ENCODE measurements around the gene CA5A. TPM values are rescaled to one million over a fixed set of nuclear protein-coding genes. Genes with fewer than 3 reads are reported as not detected.

The CA5A gene
- total RNA-seq, 1 experiment from 2014 or later = not detected

DNA sequence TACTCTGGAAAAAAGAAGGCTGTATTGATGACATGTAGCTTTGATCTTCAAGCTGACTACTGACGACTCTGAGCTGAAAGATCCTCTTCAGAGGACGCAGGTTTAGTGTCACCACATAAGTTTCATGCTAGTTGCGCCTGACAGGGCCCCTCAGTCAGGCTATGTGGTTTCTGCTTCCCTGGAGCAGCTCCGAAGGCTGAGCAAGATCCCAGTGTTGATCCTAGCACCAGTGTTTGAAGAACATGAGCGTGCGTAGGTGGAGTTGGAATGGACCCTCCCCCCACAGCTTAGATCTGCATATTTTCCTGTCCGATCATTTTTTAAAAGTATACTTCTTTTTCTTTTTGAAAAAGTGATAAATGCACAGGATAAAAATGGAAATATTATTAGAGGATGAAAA lies 32.2 kb upstream of the CA5A start:
- no peak overlapping the region for H3K4me2 ChIP-seq (ENCODE audit: low read depth, low read length, poor library complexity, severe bottlenecking)
- no peak overlapping the region for H3K27ac ChIP-seq (ENCODE audit: low read length)
- DNase-seq = peak; percentile 33
- H3K79me2 ChIP-seq (ENCODE audit: low read length) = peaks cover 96% of the 10 kb centered on the region
- H3K4me1 ChIP-seq (ENCODE audit: low read length) = no peaks in the 10 kb centered on the region
- H3K4me3 ChIP-seq (ENCODE audit: low read length) = no peak overlapping the region
- no peaks in the 10 kb centered on the region for H3K9me2 ChIP-seq (replicated peaks; ENCODE audit: insufficient read depth, low read length)
- H3K27me3 ChIP-seq (ENCODE audit: low read length) = no peaks in the 10 kb centered on the region
- H3K9me3 ChIP-seq (ENCODE audit: low read length) = no peaks in the 10 kb centered on the region
- no peak overlapping the region for H2AFZ ChIP-seq (ENCODE audit: low read length)
- no peaks in the 10 kb centered on the region for H4K20me1 ChIP-seq (ENCODE audit: insufficient read depth, low read depth, low read length)
- 0 out of 2 replicates have a peak, but pooled peaks cover 9% of the 10 kb centered on the region for H3K36me3 ChIP-seq (ENCODE audit: insufficient read depth, low read length)
- no peak overlapping the region for H3K9ac ChIP-seq (ENCODE audit: low read length)

DNA sequence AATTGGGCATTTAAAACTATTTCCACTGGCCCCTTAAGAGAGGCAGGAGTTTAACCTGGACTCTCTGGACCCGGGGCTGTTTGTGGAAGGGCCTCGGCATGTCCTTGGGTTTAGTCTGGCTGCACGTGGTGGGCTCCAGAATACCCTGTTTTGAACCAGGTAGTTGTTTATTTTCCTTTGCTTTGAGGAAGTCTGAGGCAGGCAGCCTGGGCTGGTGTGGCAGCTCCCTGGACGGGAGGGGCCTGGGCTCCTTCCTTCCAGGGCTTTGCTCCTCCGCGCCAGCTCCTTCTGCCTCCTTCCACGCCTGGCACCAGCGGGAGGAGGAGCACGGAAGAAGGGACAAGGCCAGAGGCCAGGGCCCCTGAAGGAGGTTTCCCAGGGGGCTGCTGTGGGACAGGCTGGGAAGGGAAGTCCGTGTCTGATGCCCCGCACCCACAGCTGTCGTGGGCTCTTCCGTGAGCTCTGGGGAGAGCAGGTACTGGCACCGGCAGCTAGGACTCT lies 30.4 kb upstream of the CA5A start:
- no peaks in the 10 kb centered on the region for H3K4me1 ChIP-seq (ENCODE audit: low read length)
- no peak overlapping the region for H3K4me2 ChIP-seq (ENCODE audit: low read depth, low read length, poor library complexity, severe bottlenecking)
- no peaks in the 10 kb centered on the region for H3K27me3 ChIP-seq (ENCODE audit: low read length)
- H3K27ac ChIP-seq (ENCODE audit: low read length) = no peak overlapping the region
- H3K36me3 ChIP-seq (ENCODE audit: insufficient read depth, low read length) = 0 out of 2 replicates have a peak, but pooled peaks cover 9% of the 10 kb centered on the region
- H3K4me3 ChIP-seq (ENCODE audit: low read length) = no peak overlapping the region
- no peak for DNase-seq
- H3K79me2 ChIP-seq (ENCODE audit: low read length) = peaks cover 96% of the 10 kb centered on the region
- no peaks in the 10 kb centered on the region for H3K9me3 ChIP-seq (ENCODE audit: low read length)
- no peak overlapping the region for H3K9ac ChIP-seq (ENCODE audit: low read length)
- H2AFZ ChIP-seq (ENCODE audit: low read length) = no peak overlapping the region
- H3K9me2 ChIP-seq (replicated peaks; ENCODE audit: insufficient read depth, low read length) = no peaks in the 10 kb centered on the region
- no peaks in the 10 kb centered on the region for H4K20me1 ChIP-seq (ENCODE audit: insufficient read depth, low read depth, low read length)

DNA sequence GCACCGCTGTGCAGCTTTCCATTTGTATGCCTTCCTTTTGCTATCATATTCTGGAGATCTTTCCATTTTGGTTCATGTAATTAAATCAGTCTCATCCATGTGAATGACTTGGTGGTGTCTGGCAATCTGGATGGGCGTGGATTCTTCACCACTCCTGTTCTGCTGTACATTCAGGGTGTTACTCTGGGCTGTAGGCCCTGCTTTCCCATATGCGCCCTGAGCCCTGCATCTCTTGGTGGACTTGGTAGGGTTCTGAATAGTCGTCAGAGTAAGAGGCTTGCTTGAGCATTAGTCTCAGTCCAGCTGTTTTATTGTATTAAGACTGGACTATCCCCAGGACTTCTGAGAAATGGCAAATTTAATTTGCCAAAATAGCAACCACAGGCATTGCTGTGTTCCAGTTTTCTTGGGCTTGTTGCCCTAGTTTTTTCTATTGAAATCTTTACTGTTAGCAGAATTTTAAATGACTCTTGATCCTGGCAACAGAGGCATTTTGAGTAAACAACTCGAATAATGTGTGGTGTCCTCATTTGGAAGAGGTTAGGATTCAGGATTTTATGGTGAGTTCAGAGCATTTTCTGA lies 29.8 kb upstream of the CA5A start:
- no peaks in the 10 kb centered on the region for H3K4me1 ChIP-seq (ENCODE audit: low read length)

DNA sequence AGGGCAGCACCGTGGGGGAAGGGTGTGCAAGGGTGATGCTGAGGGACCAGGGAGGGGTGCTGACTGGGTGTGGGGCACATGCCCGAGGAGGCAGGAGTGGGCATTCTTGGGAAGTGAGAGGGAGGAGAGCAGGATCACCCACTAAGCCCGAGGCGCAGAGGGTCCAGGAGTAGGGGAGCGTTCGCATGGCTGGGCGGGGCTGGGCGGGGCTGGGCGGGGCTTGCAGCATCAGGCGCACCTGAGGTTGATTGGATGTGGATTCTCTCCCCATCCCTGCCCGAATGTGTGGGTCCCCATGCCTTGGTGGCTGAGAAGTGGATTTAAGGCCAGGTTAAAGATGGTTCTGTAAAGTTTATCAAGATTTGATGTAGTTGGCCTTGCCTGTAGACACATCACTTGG lies 29.1 kb upstream of the CA5A start:
- Histone ChIP-seq H3K4me1 (ENCODE audit: low read length) (no peaks in the 10 kb centered on the region), H2AFZ (ENCODE audit: low read length) (no peak overlapping the region), H4K20me1 (ENCODE audit: insufficient read depth, low read depth, low read length) (no peaks in the 10 kb centered on the region), H3K79me2 (ENCODE audit: low read length) (peaks cover 96% of the 10 kb centered on the region), H3K4me3 (ENCODE audit: low read length) (no peak overlapping the region), H3K27ac (ENCODE audit: low read length) (no peak overlapping the region), H3K36me3 (ENCODE audit: insufficient read depth, low read length) (no peaks in the 10 kb centered on the region), H3K27me3 (ENCODE audit: low read length) (no peaks in the 10 kb centered on the region), H3K9me3 (ENCODE audit: low read length) (no peaks in the 10 kb centered on the region), H3K9ac (ENCODE audit: low read length) (no peak overlapping the region), H3K4me2 (ENCODE audit: low read depth, low read length, poor library complexity, severe bottlenecking) (no peak overlapping the region), H3K9me2 (replicated peaks; ENCODE audit: insufficient read depth, low read length) (no peaks in the 10 kb centered on the region)
- no peak for DNase-seq

More for the DNA sequence above, 29.8 kb upstream of the CA5A start:
- Histone ChIP-seq H3K9ac (ENCODE audit: low read length) (no peak overlapping the region), H3K4me3 (ENCODE audit: low read length) (no peak overlapping the region), H3K27ac (ENCODE audit: low read length) (no peak overlapping the region), H4K20me1 (ENCODE audit: insufficient read depth, low read depth, low read length) (no peaks in the 10 kb centered on the region), H3K79me2 (ENCODE audit: low read length) (peaks cover 96% of the 10 kb centered on the region), H3K9me2 (replicated peaks; ENCODE audit: insufficient read depth, low read length) (no peaks in the 10 kb centered on the region), H3K4me2 (ENCODE audit: low read depth, low read length, poor library complexity, severe bottlenecking) (no peak overlapping the region), H3K36me3 (ENCODE audit: insufficient read depth, low read length) (0 out of 2 replicates have a peak, but pooled peaks cover 4% of the 10 kb centered on the region), H3K9me3 (ENCODE audit: low read length) (no peaks in the 10 kb centered on the region), H3K27me3 (ENCODE audit: low read length) (no peaks in the 10 kb centered on the region), H2AFZ (ENCODE audit: low read length) (no peak overlapping the region)
- no peak for DNase-seq

DNA sequence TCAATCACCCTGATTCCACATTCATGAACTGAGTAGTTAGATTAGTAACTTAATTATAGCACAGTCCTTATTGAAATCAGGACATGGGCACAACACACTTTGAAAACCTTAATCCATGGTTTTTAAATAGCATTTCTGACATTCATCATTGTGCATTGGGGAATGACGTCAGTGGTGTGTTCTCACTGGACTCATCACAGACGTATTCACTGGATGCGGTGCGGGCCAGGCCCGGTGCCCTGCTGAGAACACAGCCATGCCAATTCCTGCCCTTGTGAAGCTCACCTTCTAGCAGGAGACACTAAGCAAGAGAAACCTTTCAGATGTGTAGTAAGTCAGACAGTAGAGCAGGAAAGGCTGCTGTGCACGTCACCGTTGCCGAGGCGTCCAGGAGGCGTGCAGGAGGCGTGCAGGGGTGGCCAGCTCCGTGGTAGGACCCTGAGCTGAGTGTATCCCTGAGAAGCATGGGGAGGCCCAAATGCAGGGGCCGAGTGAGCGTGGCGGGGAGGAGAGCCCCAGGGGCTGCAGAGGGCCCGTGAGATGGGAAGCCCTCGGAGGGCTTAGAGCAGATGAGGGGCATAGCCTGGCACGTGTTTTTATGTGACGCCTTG lies 27.8 kb upstream of the CA5A start:
- Histone ChIP-seq H3K4me1 (ENCODE audit: low read length) (no peaks in the 10 kb centered on the region), H4K20me1 (ENCODE audit: insufficient read depth, low read depth, low read length) (no peaks in the 10 kb centered on the region), H3K27ac (ENCODE audit: low read length) (no peak overlapping the region), H3K79me2 (ENCODE audit: low read length) (peaks cover 96% of the 10 kb centered on the region), H3K36me3 (ENCODE audit: insufficient read depth, low read length) (no peaks in the 10 kb centered on the region), H3K9me2 (replicated peaks; ENCODE audit: insufficient read depth, low read length) (no peaks in the 10 kb centered on the region), H3K4me2 (ENCODE audit: low read depth, low read length, poor library complexity, severe bottlenecking) (no peak overlapping the region), H3K27me3 (ENCODE audit: low read length) (no peaks in the 10 kb centered on the region), H3K9ac (ENCODE audit: low read length) (no peak overlapping the region), H3K4me3 (ENCODE audit: low read length) (no peak overlapping the region), H3K9me3 (ENCODE audit: low read length) (no peaks in the 10 kb centered on the region), H2AFZ (ENCODE audit: low read length) (no peak overlapping the region)
- DNase-seq = no peak

DNA sequence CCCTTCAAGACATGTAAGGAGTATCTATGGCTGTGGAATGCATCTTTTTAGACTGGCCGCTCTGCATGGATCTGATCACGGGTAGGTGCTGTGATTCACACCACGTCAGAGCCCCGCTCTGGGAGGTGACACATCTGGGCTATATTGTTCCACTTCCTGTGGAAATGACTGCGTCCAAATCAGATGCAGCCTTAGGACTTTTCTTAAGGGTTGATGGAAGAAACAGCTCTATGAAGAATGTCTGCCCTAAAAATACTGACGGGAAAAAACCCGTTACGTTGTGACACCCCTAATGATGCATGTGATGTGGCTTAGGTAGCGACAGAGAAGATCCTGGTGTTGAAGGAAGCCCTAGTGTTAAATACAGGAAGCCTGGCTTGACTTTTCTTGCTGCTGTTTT lies 27.1 kb upstream of the CA5A start:
- Histone ChIP-seq H2AFZ (ENCODE audit: low read length) (no peak overlapping the region), H3K9me3 (ENCODE audit: low read length) (no peaks in the 10 kb centered on the region), H3K9ac (ENCODE audit: low read length) (no peak overlapping the region), H3K27ac (ENCODE audit: low read length) (no peak overlapping the region), H3K27me3 (ENCODE audit: low read length) (no peaks in the 10 kb centered on the region), H3K79me2 (ENCODE audit: low read length) (peaks cover 96% of the 10 kb centered on the region), H3K36me3 (ENCODE audit: insufficient read depth, low read length) (no peaks in the 10 kb centered on the region), H3K9me2 (replicated peaks; ENCODE audit: insufficient read depth, low read length) (no peaks in the 10 kb centered on the region), H4K20me1 (ENCODE audit: insufficient read depth, low read depth, low read length) (no peaks in the 10 kb centered on the region), H3K4me3 (ENCODE audit: low read length) (no peak overlapping the region), H3K4me1 (ENCODE audit: low read length) (no peaks in the 10 kb centered on the region), H3K4me2 (ENCODE audit: low read depth, low read length, poor library complexity, severe bottlenecking) (no peak overlapping the region)
- DNase-seq = no peak

DNA sequence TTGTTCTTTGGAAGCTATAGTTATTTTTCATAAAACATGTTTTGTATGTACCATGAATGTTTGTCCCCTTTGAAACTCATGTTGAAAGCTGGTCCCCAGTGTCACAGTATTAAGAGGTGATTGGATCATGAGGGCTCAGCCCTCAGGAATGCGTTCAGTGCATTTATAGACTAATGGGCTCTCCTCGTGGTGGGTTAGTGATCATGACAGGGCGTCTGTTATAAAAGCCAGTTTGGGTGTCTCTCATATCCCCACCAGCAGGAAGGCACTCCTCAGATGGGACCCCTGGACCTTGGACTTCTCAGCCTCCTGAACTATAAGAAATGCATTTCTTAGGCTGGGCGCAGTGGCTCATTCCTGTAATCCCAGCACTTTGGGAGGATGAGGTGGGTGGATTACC lies 25.3 kb upstream of the CA5A start:
- Histone ChIP-seq H4K20me1 (ENCODE audit: insufficient read depth, low read depth, low read length) (no peaks in the 10 kb centered on the region), H3K27me3 (ENCODE audit: low read length) (no peaks in the 10 kb centered on the region), H3K4me1 (ENCODE audit: low read length) (no peaks in the 10 kb centered on the region), H3K4me2 (ENCODE audit: low read depth, low read length, poor library complexity, severe bottlenecking) (no peak overlapping the region), H2AFZ (ENCODE audit: low read length) (no peak overlapping the region), H3K9ac (ENCODE audit: low read length) (no peak overlapping the region), H3K9me3 (ENCODE audit: low read length) (no peaks in the 10 kb centered on the region), H3K36me3 (ENCODE audit: insufficient read depth, low read length) (no peaks in the 10 kb centered on the region; the same call in 1 of the 2 replicates), H3K79me2 (ENCODE audit: low read length) (peaks cover 99% of the 10 kb centered on the region), H3K9me2 (replicated peaks; ENCODE audit: insufficient read depth, low read length) (no peaks in the 10 kb centered on the region), H3K27ac (ENCODE audit: low read length) (no peak overlapping the region), H3K4me3 (ENCODE audit: low read length) (no peak overlapping the region)
- DNase-seq = no peak

DNA sequence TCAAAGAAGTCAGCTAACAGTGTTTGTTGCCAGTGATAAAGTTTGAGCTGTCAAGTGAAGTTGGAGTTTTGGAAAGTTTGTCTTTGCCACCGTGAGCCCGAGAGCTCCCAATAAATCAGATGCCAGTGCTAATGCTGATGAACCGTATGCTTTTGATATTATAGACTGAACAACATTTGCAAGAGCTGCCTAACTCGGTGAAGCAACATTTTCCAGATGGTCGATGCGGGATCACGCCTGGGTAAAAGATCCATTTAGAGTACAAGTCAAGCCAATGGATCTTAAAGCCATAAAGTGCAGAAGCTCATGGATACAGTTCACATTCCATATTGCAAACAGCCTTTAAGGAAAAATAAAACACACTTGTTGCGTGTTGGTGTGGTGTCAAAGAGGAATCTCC lies 24.5 kb upstream of the CA5A start:
- Histone ChIP-seq H3K79me2 (ENCODE audit: low read length) (peaks cover 99% of the 10 kb centered on the region), H4K20me1 (ENCODE audit: insufficient read depth, low read depth, low read length) (no peaks in the 10 kb centered on the region), H3K4me3 (ENCODE audit: low read length) (no peak overlapping the region), H3K36me3 (ENCODE audit: insufficient read depth, low read length) (no peaks in the 10 kb centered on the region; the same call in 1 of the 2 replicates), H3K9me3 (ENCODE audit: low read length) (no peaks in the 10 kb centered on the region), H2AFZ (ENCODE audit: low read length) (no peak overlapping the region), H3K27me3 (ENCODE audit: low read length) (no peaks in the 10 kb centered on the region), H3K27ac (ENCODE audit: low read length) (no peak overlapping the region), H3K9ac (ENCODE audit: low read length) (no peak overlapping the region), H3K4me1 (ENCODE audit: low read length) (no peaks in the 10 kb centered on the region), H3K9me2 (replicated peaks; ENCODE audit: insufficient read depth, low read length) (no peaks in the 10 kb centered on the region), H3K4me2 (ENCODE audit: low read depth, low read length, poor library complexity, severe bottlenecking) (no peak overlapping the region)
- no peak for DNase-seq
